ENCODE data around the gene ANKRD63.

DNA sequence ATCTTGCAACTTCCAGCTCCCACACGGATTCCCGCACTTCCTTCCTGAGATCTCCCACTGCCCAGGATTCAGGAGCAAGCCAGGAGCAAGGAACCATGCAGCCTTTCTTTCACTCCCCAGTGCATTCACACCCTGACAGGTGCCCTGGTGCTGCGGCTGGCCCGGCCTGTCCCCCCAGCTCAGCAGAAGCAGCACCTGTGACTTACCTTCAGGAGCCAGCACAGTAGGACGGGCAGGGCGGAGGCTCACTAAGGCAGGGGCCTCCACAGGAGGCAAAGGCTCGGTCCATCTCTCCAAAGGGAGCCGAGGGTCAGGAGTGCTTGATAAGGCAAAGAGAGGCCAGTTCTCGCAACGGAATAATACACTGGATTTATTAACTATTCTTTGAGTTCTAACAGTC is 4.8 kb downstream of the ANKRD63 start:
- TF ChIP-seq POLR2A (IDR thresholded peaks at IDR 0.05; ENCODE audit: low read depth), result no peak
- TF ChIP-seq, protein P1, sequence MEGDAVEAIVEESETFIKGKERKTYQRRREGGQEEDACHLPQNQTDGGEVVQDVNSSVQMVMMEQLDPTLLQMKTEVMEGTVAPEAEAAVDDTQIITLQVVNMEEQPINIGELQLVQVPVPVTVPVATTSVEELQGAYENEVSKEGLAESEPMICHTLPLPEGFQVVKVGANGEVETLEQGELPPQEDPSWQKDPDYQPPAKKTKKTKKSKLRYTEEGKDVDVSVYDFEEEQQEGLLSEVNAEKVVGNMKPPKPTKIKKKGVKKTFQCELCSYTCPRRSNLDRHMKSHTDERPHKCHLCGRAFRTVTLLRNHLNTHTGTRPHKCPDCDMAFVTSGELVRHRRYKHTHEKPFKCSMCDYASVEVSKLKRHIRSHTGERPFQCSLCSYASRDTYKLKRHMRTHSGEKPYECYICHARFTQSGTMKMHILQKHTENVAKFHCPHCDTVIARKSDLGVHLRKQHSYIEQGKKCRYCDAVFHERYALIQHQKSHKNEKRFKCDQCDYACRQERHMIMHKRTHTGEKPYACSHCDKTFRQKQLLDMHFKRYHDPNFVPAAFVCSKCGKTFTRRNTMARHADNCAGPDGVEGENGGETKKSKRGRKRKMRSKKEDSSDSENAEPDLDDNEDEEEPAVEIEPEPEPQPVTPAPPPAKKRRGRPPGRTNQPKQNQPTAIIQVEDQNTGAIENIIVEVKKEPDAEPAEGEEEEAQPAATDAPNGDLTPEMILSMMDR (IDR thresholded peaks at IDR 0.05), result no peak
- no peak for TF ChIP-seq EP300 (IDR thresholded peaks at IDR 0.05)
- TF ChIP-seq POLR2AphosphoS5 (IDR thresholded peaks at IDR 0.05), result no peak

Measured in esophagus muscularis mucosa (tissue), 4 donors.